GM19467 (cell line): ENCODE data around the gene ATP5MC2.
"Not testable (repeated sequence)": the region's sequence is repeated elsewhere in the genome, so short reads cannot be mapped to it uniquely, and the experiment has no call there.

ENCODE experiments used
- ATAC-seq: cut with Tn5 transposase; IDR thresholded peaks from one replicate; pipeline ENCODE4 v1.9.1; 2021; ENCODE audit warnings: mild to moderate bottlenecking, moderate library complexity; ENCODE audit not compliant: unreplicated experiment

Gene ATP5MC2

GRCh38 chr12:53653595-53653994 is 22.3 kb downstream of the ATP5MC2 start:
- no peak for ATAC-seq

- no peak for ATAC-seq
Observed at GRCh38 chr12:53652366-53652765, 23.5 kb downstream of the ATP5MC2 start.

GRCh38 chr12:53651737-53652136 is 24.1 kb downstream of the ATP5MC2 start:
- no peak for ATAC-seq

GRCh38 chr12:53646300-53646699 is 29.6 kb downstream of the ATP5MC2 start:
- not testable (repeated sequence) for ATAC-seq

- ATAC-seq = no peak
Observed at GRCh38 chr12:53645165-53645564, 30.7 kb downstream of the ATP5MC2 start.

DNA sequence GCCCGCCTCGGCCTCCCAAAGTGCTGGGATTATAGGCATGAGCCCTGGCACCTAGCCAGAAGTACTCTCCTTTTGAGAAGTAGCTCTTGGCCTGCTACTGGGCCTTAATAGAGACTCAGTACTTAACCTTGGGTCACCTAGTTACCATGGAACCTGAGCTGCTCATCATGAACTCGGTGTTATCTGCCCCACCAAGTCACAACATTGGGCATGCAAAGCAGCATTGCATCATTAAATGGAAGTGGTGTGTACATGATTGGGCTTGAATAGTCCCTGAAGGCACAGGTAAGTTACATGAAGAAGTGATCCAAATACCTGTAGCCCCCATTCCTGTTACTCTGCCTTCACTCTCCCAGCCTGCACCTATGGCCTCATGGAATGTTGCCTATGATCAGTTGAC is 31.8 kb downstream of the ATP5MC2 start:
- ATAC-seq = no peak

- ATAC-seq = no peak
Observed at GRCh38 chr12:53643232-53643979, 32.5 kb downstream of the ATP5MC2 start.

GRCh38 chr12:53638057-53638456 is 37.8 kb downstream of the ATP5MC2 start:
- no peak for ATAC-seq

DNA sequence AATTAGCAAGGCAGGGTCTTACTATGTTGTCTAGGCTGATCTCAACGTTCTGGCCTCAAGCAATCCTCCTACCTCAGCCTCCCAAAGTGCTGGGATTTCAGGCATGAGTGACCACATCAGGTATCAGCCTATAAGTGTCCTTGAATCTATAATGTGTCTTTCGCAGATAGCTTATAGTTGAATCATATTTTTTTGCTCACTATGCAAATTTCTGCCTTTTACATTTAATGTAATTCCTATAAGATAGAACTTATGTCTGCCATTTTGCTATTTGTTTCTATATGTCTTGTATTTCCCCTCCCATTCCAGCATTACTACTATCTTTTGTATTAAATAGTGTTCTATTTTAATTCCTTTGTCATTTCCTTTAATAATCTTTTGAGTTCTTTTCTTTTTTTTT is 39.2 kb downstream of the ATP5MC2 start:
- no peak for ATAC-seq

DNA sequence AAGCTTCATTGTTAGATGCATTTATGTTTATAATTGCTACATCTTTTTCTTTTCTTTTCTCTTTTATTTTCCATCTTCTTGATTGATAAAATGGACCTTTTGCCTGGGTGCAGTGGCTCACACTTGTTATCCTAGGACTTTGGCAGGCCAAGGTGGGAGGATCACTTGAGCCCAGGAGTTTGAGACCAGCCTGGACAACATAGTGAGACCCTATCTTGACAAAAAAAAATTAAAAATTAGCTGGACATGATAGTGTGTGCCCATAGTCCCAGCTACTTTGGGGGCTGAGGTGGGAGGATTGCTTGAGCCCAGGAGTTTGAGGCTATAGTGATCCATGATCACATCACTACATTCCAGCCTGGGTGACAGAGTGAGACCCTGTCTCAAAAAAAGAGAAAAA is 40.2 kb downstream of the ATP5MC2 start:
- ATAC-seq = not testable (repeated sequence)

- no peak for ATAC-seq
Observed at GRCh38 chr12:53631721-53632120, 44.2 kb downstream of the ATP5MC2 start.

DNA sequence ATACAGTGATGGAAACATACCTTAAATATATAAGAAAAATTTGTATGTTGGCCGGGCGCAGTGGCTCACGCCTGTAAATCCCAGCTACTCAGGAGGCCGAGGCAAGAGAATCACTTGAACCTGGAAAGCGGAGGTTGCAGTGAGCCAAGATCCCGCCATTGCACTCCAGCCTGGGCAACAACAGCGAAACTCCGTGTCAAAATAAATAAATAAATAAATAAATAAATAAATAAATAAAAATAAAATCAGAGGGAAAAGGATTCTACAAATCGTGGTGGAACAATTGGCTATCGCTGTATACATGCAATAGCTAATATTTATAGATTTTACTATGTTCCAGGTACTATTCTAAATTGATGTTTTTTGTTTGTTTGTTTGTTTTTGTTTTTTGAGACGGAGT is 48.0 kb downstream of the ATP5MC2 start:
- ATAC-seq = no peak

GRCh38 chr12:53626702-53627169 is 49.1 kb downstream of the ATP5MC2 start:
- ATAC-seq = no peak

DNA sequence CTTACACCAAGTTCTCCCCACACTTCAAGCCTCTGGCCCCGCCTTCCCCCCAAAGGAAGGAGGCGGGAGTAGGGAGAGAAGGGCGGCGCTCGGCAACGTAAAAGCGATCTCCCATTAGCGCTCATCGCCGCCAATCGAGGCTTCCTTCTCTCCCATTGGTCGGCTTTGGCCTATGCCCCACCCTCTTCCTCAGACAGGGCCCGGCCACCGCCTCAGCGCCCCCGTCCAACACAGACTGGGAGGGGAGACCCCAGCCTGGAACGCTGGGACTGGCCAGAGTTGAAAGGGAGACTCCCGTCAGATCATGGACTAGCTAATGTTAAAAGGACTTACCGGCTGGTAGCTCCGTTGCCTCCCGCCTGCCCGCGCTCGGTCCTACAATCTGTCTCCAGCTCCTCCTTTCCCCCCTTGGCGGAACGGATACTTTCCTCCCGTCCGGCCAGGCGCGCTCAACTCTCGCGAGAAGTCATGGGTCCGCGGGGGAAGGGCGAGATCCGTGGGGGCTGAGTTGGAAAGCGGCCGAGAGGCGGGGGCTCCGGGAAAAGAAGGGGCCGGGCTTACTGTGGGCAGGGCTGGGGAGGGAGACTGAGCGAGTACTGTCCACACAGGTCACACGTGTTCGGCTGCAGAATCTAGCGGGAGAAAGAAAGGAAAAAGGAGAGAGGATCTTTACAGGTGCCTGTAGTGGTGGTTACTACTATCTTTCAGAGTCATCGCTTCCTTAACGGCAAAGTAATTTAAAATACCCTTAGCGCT is 49.8 kb downstream of the ATP5MC2 start, which contains the start of gene ATF7:
Gene ATF7, minus strand, starts transcription at position 437 of the 756 bp plus-strand sequence. CDS start 25,382 bp downstream, outside the sequence.
- ATAC-seq = peak; percentile 93

- no peak for ATAC-seq
Observed at GRCh38 chr12:53625373-53625945, 50.4 kb downstream of the ATP5MC2 start.

GRCh38 chr12:53624956-53625355 is 50.9 kb downstream of the ATP5MC2 start:
- no peak for ATAC-seq

DNA sequence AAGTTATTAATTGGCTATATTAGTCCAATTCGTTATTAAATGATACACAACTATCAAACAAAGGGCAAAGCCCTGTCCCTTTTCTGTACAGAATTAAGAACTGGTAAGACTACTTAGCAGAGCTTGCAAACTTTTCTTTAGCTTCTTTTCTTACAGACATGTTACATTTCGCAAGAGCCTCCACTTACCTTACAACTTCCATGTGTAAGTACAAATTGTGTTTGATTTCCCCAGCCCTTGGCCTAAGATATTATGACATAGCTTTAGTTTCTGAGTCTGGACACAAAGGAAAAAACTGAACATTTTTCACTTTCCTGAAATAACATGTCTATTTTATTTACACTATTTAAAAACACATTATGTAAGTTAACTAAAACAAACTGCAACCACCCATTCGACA is 51.4 kb downstream of the ATP5MC2 start:
- no peak for ATAC-seq

DNA sequence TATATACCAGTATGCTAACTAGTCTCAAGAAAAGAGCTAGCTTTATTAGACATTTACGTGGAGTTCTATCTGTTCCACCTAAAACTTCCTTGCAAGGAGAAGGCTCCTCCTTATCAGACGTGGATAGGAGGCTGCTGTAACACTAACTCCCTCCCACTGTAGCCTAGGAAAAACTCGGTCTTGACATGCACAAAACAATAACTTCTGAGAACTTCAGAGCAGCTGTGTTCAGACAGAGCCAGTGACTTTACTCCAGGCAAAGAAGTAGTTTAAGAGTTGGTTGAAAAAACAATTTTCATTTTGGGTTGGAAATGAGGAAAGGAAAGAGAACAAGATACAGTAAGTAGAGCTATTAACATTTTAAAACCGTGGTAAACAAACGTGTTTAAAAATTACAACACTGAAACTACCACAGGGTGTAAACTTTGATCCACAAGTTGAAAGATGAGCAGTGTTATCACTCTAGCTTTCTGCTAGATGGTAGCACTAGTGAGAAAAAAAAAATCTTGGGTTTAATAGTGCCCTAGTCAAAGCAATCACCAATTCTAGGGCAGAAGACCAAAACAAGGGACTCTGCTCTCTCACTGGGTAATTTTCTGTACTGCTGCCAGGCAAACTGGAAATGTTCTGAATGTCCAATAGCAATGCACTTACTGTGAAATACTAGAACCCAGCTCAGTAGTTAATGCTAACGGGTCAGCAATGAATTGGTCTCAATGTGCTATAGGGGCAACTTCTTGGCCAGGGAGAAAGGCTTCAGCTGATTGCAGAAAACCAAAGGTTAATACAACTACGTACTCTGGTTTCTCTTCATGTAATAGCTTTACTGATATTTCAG is 52.1 kb downstream of the ATP5MC2 start:
- ATAC-seq = no peak

DNA sequence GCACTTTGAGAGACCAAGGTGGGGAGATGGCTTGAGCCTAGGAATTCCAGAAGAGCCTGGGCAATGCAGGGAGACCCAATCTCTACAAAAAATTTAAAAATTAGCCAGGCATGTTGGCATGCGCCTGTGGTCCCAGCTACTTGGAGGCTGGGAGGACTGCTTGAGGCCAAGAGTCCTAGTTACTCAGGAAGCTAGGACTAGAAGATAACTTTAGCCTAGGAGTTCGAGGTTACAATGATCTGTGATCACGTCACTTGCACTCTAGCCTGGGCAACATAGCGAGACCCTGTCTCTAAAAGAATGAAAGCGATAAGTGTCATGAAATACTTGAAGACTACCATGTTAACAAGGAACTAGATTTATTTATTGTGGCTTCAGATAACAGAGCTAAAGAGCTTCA is 53.2 kb downstream of the ATP5MC2 start:
- ATAC-seq = no peak

GRCh38 chr12:53618275-53618674 is 57.6 kb downstream of the ATP5MC2 start:
- no peak for ATAC-seq

- ATAC-seq = no peak
Observed at GRCh38 chr12:53617700-53618099, 58.2 kb downstream of the ATP5MC2 start.
